H1 (cell line): ENCODE data around the gene SOBP. TPM values are rescaled to one million over a fixed set of nuclear protein-coding genes. Genes with fewer than 3 reads are reported as not detected.

Experiments
- CTCF ChIA-PET: fragments of 300-600 bp; sonication (Branson Sonifier 250); formaldehyde crosslinking; loops from one replicate; lab custom pipeline; 2021; ENCODE audit not compliant: partially characterized antibody; lab: Charles Lee
- POLR2A ChIA-PET: fragments of 300-600 bp; sonication (Branson Sonifier 250); formaldehyde crosslinking; loops from one replicate; lab custom pipeline; 2021; ENCODE audit warnings: inconsistent platforms; ENCODE audit not compliant: partially characterized antibody; lab: Charles Lee
- DNase-seq, 2 experiments: peaks; one replicate each; pipeline versions ENCODE4 v3.0.0 to v3.0.0-alpha.2; 2010 to 2022; ENCODE audit warnings: low spot score in 2 of 2, low read depth in 1 of 2, mixed read lengths in 1 of 2
- FAIRE-seq: peaks from 2 replicates; lab custom pipeline; 2011; peaks lifted over from hg19 to GRCh38; lab: Jason Lieb, UNC
- H2AFZ ChIP-seq: 2 replicates; pipeline ENCODE4 v1.8.1; 2012; ENCODE audit warnings: low read length, inconsistent platforms
- H2AK5ac ChIP-seq: 2 replicates; pipeline ENCODE4 v1.6.1; 2013; ENCODE audit warnings: low read depth, low read length
- H2BK120ac ChIP-seq: replicated peaks from 2 replicates; pipeline ENCODE3; 2013; ENCODE audit warnings: low read depth, low read length, inconsistent platforms
- H2BK12ac ChIP-seq: 2 replicates; pipeline ENCODE4 v1.6.1; 2013; ENCODE audit warnings: low read depth, low read length
- H2BK15ac ChIP-seq: 2 replicates; pipeline ENCODE4 v1.6.1; 2013; ENCODE audit warnings: low read length
- H2BK20ac ChIP-seq: 2 replicates; pipeline ENCODE4 v1.6.1; 2013; ENCODE audit warnings: low read length
- H2BK5ac ChIP-seq: 2 replicates; pipeline ENCODE4 v1.6.1; 2013; ENCODE audit warnings: low read depth, low read length
- H3K14ac ChIP-seq: 2 replicates; pipeline ENCODE4 v1.6.1; 2013; ENCODE audit warnings: inconsistent platforms; ENCODE audit not compliant: insufficient read length
- H3K18ac ChIP-seq: 2 replicates; pipeline ENCODE4 v1.6.1; 2013; ENCODE audit warnings: low read length; ENCODE audit errors: extremely low read depth
- H3K23ac ChIP-seq: 2 replicates; pipeline ENCODE4 v1.6.1; 2013; ENCODE audit warnings: inconsistent platforms; ENCODE audit not compliant: insufficient read length
- H3K23me2 ChIP-seq: 2 replicates; pipeline ENCODE4 v1.6.1; 2013; ENCODE audit warnings: low read depth, low read length
- H3K27ac ChIP-seq: 2 replicates; pipeline ENCODE4 v1.6.1; 2011; ENCODE audit warnings: low read depth, low read length, inconsistent platforms
- H3K27me3 ChIP-seq, 4 experiments: replicated peaks in 1 of 4; 1 replicate in 1 of 4; 2 replicates in 3 of 4; pipeline versions ENCODE4 v1.6.1 to v1.8.1; 2011 to 2013; ENCODE audit warnings: low read length in 3 of 4, mild to moderate bottlenecking in 3 of 4, inconsistent platforms in 2 of 4, mixed read lengths in 2 of 4, moderate library complexity in 1 of 4; ENCODE audit not compliant: control insufficient read depth in 3 of 4, insufficient read depth in 3 of 4; ENCODE audit errors: extremely low read depth in 1 of 4
- H3K36me3 ChIP-seq, 4 experiments: 2 replicates each; pipeline versions ENCODE4 v1.6.1 to v1.8.1; 2011 to 2013; ENCODE audit warnings: mild to moderate bottlenecking in 4 of 4, low read length in 3 of 4, moderate library complexity in 2 of 4, control low read depth in 1 of 4, inconsistent platforms in 1 of 4; ENCODE audit not compliant: insufficient read depth in 4 of 4, control insufficient read depth in 2 of 4
- H3K4ac ChIP-seq: replicated peaks from 2 replicates; pipeline ENCODE3; 2013; ENCODE audit warnings: low read length, low read depth, mixed read lengths, inconsistent platforms; ENCODE audit not compliant: insufficient read length
- H3K4me1 ChIP-seq, 4 experiments: replicated peaks in 1 of 4; 1 replicate in 1 of 4; 2 replicates in 3 of 4; pipeline versions ENCODE4 v1.6.1 to v1.8.1; 2011 to 2013; ENCODE audit warnings: low read length in 3 of 4, inconsistent platforms in 2 of 4, mixed read lengths in 1 of 4; ENCODE audit not compliant: insufficient read depth in 4 of 4, control insufficient read depth in 3 of 4
- H3K4me2 ChIP-seq, 2 experiments: 2 replicates each; pipeline versions ENCODE4 v1.6.1 to v1.8.1; 2011 to 2013; ENCODE audit warnings: low read depth in 2 of 2, low read length in 2 of 2, control low read depth in 1 of 2, inconsistent platforms in 1 of 2, mild to moderate bottlenecking in 1 of 2; ENCODE audit not compliant: insufficient read depth in 1 of 2
- H3K4me3 ChIP-seq, 4 experiments: fragments of 200-600, 300-600 bp in 1 of 4; sonication (generic), shearing (Covaris generic), sonication (Bioruptor Twin) in 1 of 4; 2 replicates each; pipeline versions ENCODE4 v1.5.1 to v1.8.1; 2011 to 2016; ENCODE audit warnings: low read length in 4 of 4, low read depth in 3 of 4, control low read depth in 2 of 4, inconsistent platforms in 2 of 4, mild to moderate bottlenecking in 2 of 4, mixed read lengths in 1 of 4, moderate library complexity in 1 of 4; ENCODE audit not compliant: insufficient read depth in 2 of 4; ENCODE audit errors: extremely low read depth in 1 of 4
- H3K56ac ChIP-seq: replicated peaks from 2 replicates; pipeline ENCODE3; 2013; ENCODE audit warnings: low read depth, mild to moderate bottlenecking, mixed read lengths, low read length, inconsistent platforms; ENCODE audit not compliant: insufficient read length
- H3K79me1 ChIP-seq: 2 replicates; pipeline ENCODE4 v1.6.1; 2013; ENCODE audit warnings: low read depth, low read length, control low read depth
- H3K79me2 ChIP-seq, 2 experiments: 2 replicates each; pipeline versions ENCODE4 v1.6.1 to v1.8.1; 2012 to 2013; ENCODE audit warnings: low read length in 2 of 2, mild to moderate bottlenecking in 2 of 2, inconsistent platforms in 1 of 2; ENCODE audit not compliant: insufficient read depth in 2 of 2, control insufficient read depth in 1 of 2
- H3K9ac ChIP-seq, 4 experiments: replicated peaks in 1 of 4; 1 replicate in 1 of 4; 2 replicates in 3 of 4; pipeline versions ENCODE4 v1.6.1 to v1.8.1; 2011 to 2013; ENCODE audit warnings: low read depth in 3 of 4, low read length in 3 of 4, control low read depth in 2 of 4, mild to moderate bottlenecking in 2 of 4, moderate library complexity in 2 of 4, inconsistent platforms in 1 of 4; ENCODE audit errors: extremely low read depth in 1 of 4
- H3K9me3 ChIP-seq, 2 experiments: 2 replicates each; pipeline versions ENCODE4 v1.6.1 to v1.8.1; 2012 to 2013; ENCODE audit warnings: mild to moderate bottlenecking in 2 of 2, moderate library complexity in 2 of 2, control low read depth in 1 of 2, inconsistent platforms in 1 of 2, low read depth in 1 of 2, low read length in 1 of 2, mixed read lengths in 1 of 2; ENCODE audit not compliant: insufficient read depth in 2 of 2
- H4K20me1 ChIP-seq, 2 experiments: replicated peaks in 1 of 2; 2 replicates each; pipeline versions ENCODE3 to v1.8.1; 2011 to 2013; ENCODE audit warnings: inconsistent platforms in 2 of 2, low read length in 2 of 2, mild to moderate bottlenecking in 1 of 2; ENCODE audit not compliant: insufficient read depth in 2 of 2, control insufficient read depth in 1 of 2
- H4K5ac ChIP-seq: 2 replicates; pipeline ENCODE4 v1.6.1; 2013; ENCODE audit warnings: low read length, low read depth, mixed read lengths, inconsistent platforms; ENCODE audit not compliant: insufficient read length
- H4K8ac ChIP-seq: 2 replicates; pipeline ENCODE4 v1.8.0; 2013; ENCODE audit warnings: mild to moderate bottlenecking, moderate library complexity, low read length, inconsistent platforms; ENCODE audit not compliant: insufficient read depth; ENCODE audit errors: extremely low read depth
- H4K91ac ChIP-seq: replicated peaks from 2 replicates; pipeline ENCODE3; 2013; ENCODE audit warnings: low read length, mixed read lengths, inconsistent platforms; ENCODE audit not compliant: insufficient read length
- BCL11A ChIP-seq, 2 experiments: IDR thresholded peaks; one replicate each; pipeline ENCODE4 v1.6.1; 2011; ENCODE audit warnings: low read depth in 2 of 2, low read length in 2 of 2, mild to moderate bottlenecking in 2 of 2
- CEBPB ChIP-seq: IDR thresholded peaks from 2 replicates; pipeline ENCODE4 v1.6.1; 2012; ENCODE audit warnings: low read depth, low read length
- KDM4A ChIP-seq: IDR thresholded peaks from one replicate; pipeline ENCODE4 v1.7.1; 2012; ENCODE audit warnings: low read depth, mild to moderate bottlenecking, moderate library complexity, low read length, inconsistent platforms; ENCODE audit not compliant: severe bottlenecking
- RAD21 ChIP-seq, 2 experiments: IDR thresholded peaks in 1 of 2; conservative IDR thresholded peaks in 1 of 2; 2 replicates each; pipeline ENCODE4 v1.6.1; 2011; ENCODE audit warnings: low read depth in 2 of 2, low read length in 2 of 2, improper control_type of control experiment in 1 of 2, inconsistent platforms in 1 of 2, mild to moderate bottlenecking in 1 of 2, moderate library complexity in 1 of 2
- TEAD4 ChIP-seq: IDR thresholded peaks from 2 replicates; pipeline ENCODE4 v1.6.1; 2012; ENCODE audit warnings: low read depth, low read length, inconsistent platforms, mixed read lengths
- YY1 ChIP-seq: IDR thresholded peaks from 2 replicates; pipeline ENCODE4 v1.6.1; 2011; ENCODE audit warnings: low read depth, mild to moderate bottlenecking, low read length
- WGBS, 2 experiments: shearing (Covaris generic) in 1 of 2; methylation state at CpG; one replicate each; pipeline versions ENCODE4 v1.1.6 to v1.1.7; 2013 to 2015; ENCODE audit warnings: low lambda C conversion rate in 2 of 2, mixed read lengths in 2 of 2, inconsistent platforms in 1 of 2, low coverage in 1 of 2, missing lambda C conversion rate in 1 of 2; ENCODE audit not compliant: insufficient replicate concordance in 2 of 2, insufficient coverage in 1 of 2, insufficient read length in 1 of 2; ENCODE audit errors: extremely low coverage in 1 of 2, missing lambda C conversion rate in 1 of 2; 5-methylcytosine and 5-hydroxymethylcytosine counted together
- polyA plus RNA-seq, 7 experiments: library from polyadenylated mRNA; depleted of rRNA in 3 of 7; stranded (reverse) in 5 of 7; unstranded in 2 of 7; fragments of >200 nt in 5 of 7; fragments of 200-250 nt in 2 of 7; gene quantifications; 1 replicate in 5 of 7; 2 replicates in 1 of 7; 4 replicates in 1 of 7; pipeline versions ENCODE4 v1.2.1 to v1.2.3, GENCODE V29; 2011 to 2013; ENCODE audit warnings: missing spikeins in 2 of 7, mixed read lengths in 2 of 7
- total RNA-seq: library from RNA; stranded (reverse); fragmentation: NEBNext Ultra II Directional; extraction: Animal tissue kit (Norgen Biotek cat#: 25700); gene quantifications from 2 replicates; pipeline ENCODE4 v1.2.1, GENCODE V29; 2021

Gene SOBP
- total and polyA plus RNA-seq, 2 of the 8 experiments (the other 6 are each of a cell fraction or from before 2014, with no cell fraction given): 0.45 to 6.2 TPM

DNA sequence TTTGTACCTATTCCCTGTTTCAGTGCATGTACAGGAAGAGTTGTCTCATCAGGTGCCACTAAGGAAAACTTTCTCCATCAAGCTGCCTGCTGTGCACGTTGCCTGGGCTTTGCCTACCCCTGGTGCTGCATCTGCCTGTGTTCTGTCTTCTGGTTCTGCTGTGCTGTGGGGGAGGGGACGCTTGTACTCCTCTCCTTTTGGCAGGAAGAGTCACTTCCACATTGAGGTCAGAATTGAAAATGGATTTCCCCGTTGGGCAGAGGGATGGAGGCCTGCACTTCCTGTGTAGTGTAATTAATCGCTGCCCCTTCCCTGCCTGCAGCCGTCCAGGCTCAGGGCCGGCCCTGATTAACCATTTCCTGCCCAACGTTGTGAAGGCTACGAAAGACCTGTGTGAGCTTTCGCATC, 180.9 kb downstream of the SOBP start:
- H2BK5ac ChIP-seq: peak overlapping the region; percentile 19; the same call in 1 of the 2 replicates
- no peak overlapping the region for H2BK120ac ChIP-seq
- no peak overlapping the region for H3K56ac ChIP-seq
- H3K9ac ChIP-seq: no peak overlapping the region
- peaks cover 6 to 20% (median 13%) of the 10 kb centered on the region in 4 experiments for H3K4me1 ChIP-seq
- H3K27me3 ChIP-seq: no peaks in the 10 kb centered on the region; a peak in 1 of 7 replicates
- H3K4ac ChIP-seq: no peak overlapping the region
- no peak overlapping the region for H4K8ac ChIP-seq
- H3K79me2 ChIP-seq: no peaks in the 10 kb centered on the region
- H2AK5ac ChIP-seq: no peak overlapping the region
- H3K79me1 ChIP-seq: no peaks in the 10 kb centered on the region
- no peak overlapping the region for H2BK20ac ChIP-seq
- H4K91ac ChIP-seq: peak overlapping the region; percentile 36
- FAIRE-seq: no peak
- POLR2A ChIA-PET: interaction anchor here (1.1 kb wide), 1 partner anchor 555 kb away, joined by 3 read pairs; no protein-coding TSS in a partner anchor
- H3K23me2 ChIP-seq: no peaks in the 10 kb centered on the region; the same call in 1 of the 2 replicates
- H3K4me3 ChIP-seq: no peak overlapping the region
- H3K14ac ChIP-seq: no peak overlapping the region
- H2AFZ ChIP-seq: peak overlapping the region; percentile 89
- H3K23ac ChIP-seq: no peak overlapping the region
- H2BK15ac ChIP-seq: no peak overlapping the region
- H3K18ac ChIP-seq: no peak overlapping the region; the same call in 1 of the 2 replicates
- no peak for TF ChIP-seq KDM4A
- no peak for TF ChIP-seq TEAD4
- TF ChIP-seq RAD21 (IDR thresholded peaks at IDR 0.05 in 1 of 2, conservative IDR thresholded peaks at IDR 0.05 in 1 of 2; ENCODE audit: low read depth in 2 of 2, low read length in 2 of 2): no peak
- no peak for TF ChIP-seq BCL11A (IDR thresholded peaks at IDR 0.05; ENCODE audit: low read depth in 2 of 2, low read length in 2 of 2)
- no peak for TF ChIP-seq YY1
- TF ChIP-seq CEBPB: no peak
- H2BK12ac ChIP-seq: peak overlapping the region; percentile 45; the same call in 1 of the 2 replicates
- H3K4me2 ChIP-seq: peak overlapping the region; percentile 41 to 49; a peak in 2 of 4 replicates
- H4K20me1 ChIP-seq: no peaks in the 10 kb centered on the region
- CTCF ChIA-PET: interaction anchor here (0.6 to 5.6 kb wide), 10 partner anchors 14 to 492 kb away, joined by 3 to 47 read pairs (median 6); no protein-coding TSS in a partner anchor
- H3K27ac ChIP-seq: no peak overlapping the region
- peak overlapping the region; percentile 49 for H4K5ac ChIP-seq
- H3K9me3 ChIP-seq: no peaks in the 10 kb centered on the region
- no peak for DNase-seq
- WGBS, 2 experiments: 38% methylated on average over 9 of the region's 9 CpGs; no CpG with 5 or more reads in 1 of the 2 experiments
- no peaks in the 10 kb centered on the region; a peak in 1 of 8 replicates for H3K36me3 ChIP-seq
